Measurements from ENCODE around the gene CCDC102A. TPM values are rescaled to one million over a fixed set of nuclear protein-coding genes. Genes with fewer than 3 reads are reported as not detected.

CCDC102A gene
- total RNA-seq, 4 donors from 2014 or later = 8.7 to 23.6 (median 22.0) TPM

GRCh38 chr16:57562669-57563486 lies 26.5 kb upstream of the CCDC102A start:
- H3K27me3 ChIP-seq = no peaks in the 10 kb centered on the region
- H3K4me3 ChIP-seq = no peak overlapping the region
- peaks cover 0 to 2% of the 10 kb centered on the region in 2 donors for H3K9me3 ChIP-seq
- H3K4me1 ChIP-seq = no peaks in the 10 kb centered on the region
- H3K36me3 ChIP-seq = no peaks in the 10 kb centered on the region
- TF ChIP-seq POLR2A (IDR thresholded peaks at IDR 0.05) = no peak
- no peak for TF ChIP-seq CTCF (IDR thresholded peaks at IDR 0.05)
- DNase-seq = no peak
- intact Hi-C loops (cut with DNase I; ENCODE audit: low total_unique reads) = no loop called here
- H3K27ac ChIP-seq = no peak overlapping the region

GRCh38 chr16:57562066-57562465 lies 25.7 kb upstream of the CCDC102A start:
- Histone ChIP-seq H3K4me3 (no peak overlapping the region), H3K4me1 (no peaks in the 10 kb centered on the region), H3K9me3 (peaks cover 0 to 2% of the 10 kb centered on the region in 2 donors), H3K27ac (no peak overlapping the region), H3K27me3 (no peaks in the 10 kb centered on the region), H3K36me3 (no peaks in the 10 kb centered on the region)
- intact Hi-C loops (cut with DNase I; ENCODE audit: low total_unique reads) = no loop called here
- DNase-seq = no peak
- TF ChIP-seq POLR2A (IDR thresholded peaks at IDR 0.05) (no peak), CTCF (IDR thresholded peaks at IDR 0.05) (no peak)

GRCh38 chr16:57559072-57559790 lies 22.9 kb upstream of the CCDC102A start:
- intact Hi-C loops (cut with DNase I; ENCODE audit: low total_unique reads) = no loop called here
- H3K36me3 ChIP-seq = no peaks in the 10 kb centered on the region
- DNase-seq = no peak
- H3K4me1 ChIP-seq = no peaks in the 10 kb centered on the region
- no peak overlapping the region for H3K4me3 ChIP-seq
- no peaks in the 10 kb centered on the region for H3K27me3 ChIP-seq
- no peak for TF ChIP-seq POLR2A (IDR thresholded peaks at IDR 0.05)
- no peak for TF ChIP-seq CTCF (IDR thresholded peaks at IDR 0.05)
- no peak overlapping the region for H3K27ac ChIP-seq
- peaks cover 0 to 2% of the 10 kb centered on the region in 2 donors for H3K9me3 ChIP-seq

- H3K27ac ChIP-seq = no peak overlapping the region
- TF ChIP-seq POLR2A (IDR thresholded peaks at IDR 0.05) (no peak), CTCF (IDR thresholded peaks at IDR 0.05) (no peak)
- H3K36me3 ChIP-seq = no peaks in the 10 kb centered on the region
- no peak for DNase-seq
- intact Hi-C loops (cut with DNase I; ENCODE audit: low total_unique reads) = no loop called here
- H3K4me3 ChIP-seq = no peak overlapping the region
- peaks cover 0 to 2% of the 10 kb centered on the region in 2 donors for H3K9me3 ChIP-seq
- no peaks in the 10 kb centered on the region for H3K27me3 ChIP-seq
- H3K4me1 ChIP-seq = no peaks in the 10 kb centered on the region
Measured at GRCh38 chr16:57556941-57557541, 20.7 kb upstream of the CCDC102A start.

GRCh38 chr16:57555831-57556230 lies 19.5 kb upstream of the CCDC102A start:
- intact Hi-C loops (cut with DNase I; ENCODE audit: low total_unique reads) = no loop called here

More at GRCh38 chr16:57555831-57556230, 19.5 kb upstream of the CCDC102A start:
- Histone ChIP-seq H3K27me3 (no peaks in the 10 kb centered on the region), H3K4me1 (no peaks in the 10 kb centered on the region), H3K27ac (no peak overlapping the region), H3K4me3 (no peak overlapping the region), H3K36me3 (no peaks in the 10 kb centered on the region), H3K9me3 (no peaks in the 10 kb centered on the region)
- TF ChIP-seq POLR2A (IDR thresholded peaks at IDR 0.05) = no peak
- TF ChIP-seq CTCF (IDR thresholded peaks at IDR 0.05) = no peak
- DNase-seq = no peak

All from uterus (tissue), 4 donors.